Glutamatergic neuron (in vitro differentiated cells): ENCODE results near the gene RPL10. TPM values are rescaled to one million over a fixed set of nuclear protein-coding genes. Genes with fewer than 3 reads are reported as not detected.

Experiments used
- DNase-seq: peaks from one replicate; pipeline ENCODE4 v3.0.0; 2022
- H3K27ac Mint-ChIP-seq: one replicate; pipeline ENCODE4 v1.8.0; 2020; ENCODE audit warnings: mild to moderate bottlenecking, mixed read lengths, inconsistent platforms; ENCODE audit not compliant: unreplicated experiment
- H3K27me3 Mint-ChIP-seq: one replicate; pipeline ENCODE4 v1.8.0; 2020; ENCODE audit warnings: mild to moderate bottlenecking, moderate library complexity, mixed read lengths, inconsistent platforms; ENCODE audit not compliant: unreplicated experiment
- H3K36me3 Mint-ChIP-seq: one replicate; pipeline ENCODE4 v1.8.0; 2020; ENCODE audit warnings: mild to moderate bottlenecking, mixed read lengths, inconsistent platforms; ENCODE audit not compliant: unreplicated experiment
- H3K4me1 Mint-ChIP-seq: one replicate; pipeline ENCODE4 v1.8.0; 2020; ENCODE audit warnings: mild to moderate bottlenecking, low read depth, mixed read lengths, inconsistent platforms; ENCODE audit not compliant: unreplicated experiment
- H3K4me3 Mint-ChIP-seq: one replicate; pipeline ENCODE4 v1.8.0; 2020; ENCODE audit warnings: mild to moderate bottlenecking, mixed read lengths, inconsistent platforms; ENCODE audit not compliant: unreplicated experiment
- H3K9me3 Mint-ChIP-seq: one replicate; pipeline ENCODE4 v1.8.0; 2020; ENCODE audit warnings: mild to moderate bottlenecking, moderate library complexity, mixed read lengths, inconsistent platforms; ENCODE audit not compliant: unreplicated experiment
- total RNA-seq: library from RNA; stranded (reverse); fragmentation: NEBNext Ultra II Directional; extraction: Animal tissue kit (Norgen Biotek cat#: 25700); gene quantifications from one replicate; pipeline ENCODE4 v1.2.1, GENCODE V29; 2021; ENCODE audit not compliant: unreplicated experiment
- TF ChIP-seq, protein P1 (sequence below): fragments of 200-600 bp; sonication (generic); IDR thresholded peaks from one replicate; pipeline ENCODE4 v1.5.0; 2021; ENCODE audit not compliant: partially characterized antibody, unreplicated experiment

Gene RPL10
- total RNA-seq, 1 donor from 2014 or later: 1,779 TPM

DNA sequence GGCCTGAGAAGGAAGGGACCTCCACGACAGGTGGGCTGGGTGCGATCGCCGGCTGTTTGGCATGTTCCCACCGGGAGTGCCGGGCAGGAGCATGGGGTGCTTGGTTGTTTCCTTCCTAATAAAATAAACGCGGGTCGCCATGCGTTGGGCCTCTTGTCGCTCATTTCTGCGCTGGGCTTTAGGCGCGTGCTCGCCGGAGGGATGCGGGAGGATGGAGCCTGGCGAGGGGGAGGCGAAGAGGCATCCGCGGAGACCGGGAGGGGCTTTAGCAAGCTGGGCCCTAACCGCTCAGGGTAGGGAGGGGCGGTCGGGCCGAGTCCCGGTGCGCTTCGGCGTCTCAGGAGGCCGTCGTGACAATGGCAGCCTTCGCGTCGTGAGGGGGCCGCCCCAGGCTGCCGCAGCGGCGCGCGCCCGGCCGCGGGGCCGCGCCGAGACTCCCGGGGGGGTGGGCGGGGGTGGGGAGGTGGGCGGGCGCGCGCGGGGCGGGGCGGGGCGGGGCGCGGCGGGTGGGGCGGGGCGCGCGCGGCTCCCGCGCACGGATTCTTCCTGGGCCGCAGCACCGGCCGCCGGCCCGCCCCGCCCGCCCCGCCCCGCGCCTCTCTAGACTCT, 38.3 kb downstream of the RPL10 start:
- peaks cover 4% of the 10 kb centered on the region for H3K9me3 Mint-ChIP-seq
- peaks cover 6% of the 10 kb centered on the region for H3K4me1 Mint-ChIP-seq
- peak overlapping the region; percentile 94 for H3K27ac Mint-ChIP-seq
- peak overlapping the region; percentile 85 for H3K4me3 Mint-ChIP-seq
- TF ChIP-seq, protein P1, sequence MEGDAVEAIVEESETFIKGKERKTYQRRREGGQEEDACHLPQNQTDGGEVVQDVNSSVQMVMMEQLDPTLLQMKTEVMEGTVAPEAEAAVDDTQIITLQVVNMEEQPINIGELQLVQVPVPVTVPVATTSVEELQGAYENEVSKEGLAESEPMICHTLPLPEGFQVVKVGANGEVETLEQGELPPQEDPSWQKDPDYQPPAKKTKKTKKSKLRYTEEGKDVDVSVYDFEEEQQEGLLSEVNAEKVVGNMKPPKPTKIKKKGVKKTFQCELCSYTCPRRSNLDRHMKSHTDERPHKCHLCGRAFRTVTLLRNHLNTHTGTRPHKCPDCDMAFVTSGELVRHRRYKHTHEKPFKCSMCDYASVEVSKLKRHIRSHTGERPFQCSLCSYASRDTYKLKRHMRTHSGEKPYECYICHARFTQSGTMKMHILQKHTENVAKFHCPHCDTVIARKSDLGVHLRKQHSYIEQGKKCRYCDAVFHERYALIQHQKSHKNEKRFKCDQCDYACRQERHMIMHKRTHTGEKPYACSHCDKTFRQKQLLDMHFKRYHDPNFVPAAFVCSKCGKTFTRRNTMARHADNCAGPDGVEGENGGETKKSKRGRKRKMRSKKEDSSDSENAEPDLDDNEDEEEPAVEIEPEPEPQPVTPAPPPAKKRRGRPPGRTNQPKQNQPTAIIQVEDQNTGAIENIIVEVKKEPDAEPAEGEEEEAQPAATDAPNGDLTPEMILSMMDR: no peak
- no peaks in the 10 kb centered on the region for H3K36me3 Mint-ChIP-seq
- peaks cover 9% of the 10 kb centered on the region for H3K27me3 Mint-ChIP-seq
- peak; percentile 67 for DNase-seq

DNA sequence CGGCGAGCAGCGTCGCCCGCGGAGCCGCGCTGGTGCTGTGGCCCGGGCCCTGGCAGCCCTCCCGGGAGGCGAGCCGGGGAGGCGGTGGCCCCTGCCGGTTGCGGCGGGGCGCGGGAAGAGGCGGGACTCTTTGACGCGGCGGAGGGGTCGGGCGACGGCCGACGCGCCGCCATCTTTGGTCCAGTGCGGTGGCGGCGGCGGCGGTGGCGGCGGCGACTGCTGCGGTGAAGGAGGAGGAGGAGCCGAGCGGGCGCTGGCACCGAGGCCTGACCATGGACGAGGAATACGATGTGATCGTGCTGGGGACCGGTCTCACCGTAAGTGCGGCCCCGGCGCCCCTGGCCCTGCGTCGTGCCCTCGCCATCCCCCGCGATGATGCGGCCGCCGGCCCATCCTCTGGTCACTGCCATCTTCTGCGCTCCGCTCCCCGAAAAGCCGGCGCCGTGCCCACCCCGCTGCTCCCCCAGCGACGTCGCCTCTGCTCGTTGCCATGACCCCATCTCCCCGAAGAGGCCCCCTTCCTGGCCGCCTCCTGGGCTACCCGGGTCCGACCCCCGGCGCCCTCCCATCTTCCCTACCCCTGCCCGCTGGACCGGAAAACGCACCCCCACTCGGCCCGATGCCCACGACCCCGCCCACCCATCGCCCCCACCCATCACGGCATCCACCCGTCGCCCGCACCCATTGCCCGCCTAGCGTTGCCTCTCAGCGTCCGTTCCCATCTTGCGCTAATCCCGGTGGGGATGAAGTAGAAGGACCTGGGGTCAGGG, 39.0 kb downstream of the RPL10 start, which contains the start of gene GDI1:
TSS of gene GDI1 (plus strand) at position 172 of the 770 bp plus-strand sequence. CDS start at position 273, 101 bp downstream.
- Mint-ChIP-seq H3K27ac (peak within 1 kb of the TSS; percentile 94), H3K4me1 (peaks cover 6% of the 10 kb centered on the region), H3K27me3 (peaks cover 9% of the 10 kb centered on the region), H3K36me3 (no peaks in the 10 kb centered on the region), H3K9me3 (peaks cover 4% of the 10 kb centered on the region), H3K4me3 (peak within 1 kb of the TSS; percentile 92)
- TF ChIP-seq, protein P1: no peak
- DNase-seq: peak; percentile 68

GRCh38 chrX:154437971-154438893, 40.1 kb downstream of the RPL10 start:
- peak overlapping the region; percentile 90 for H3K27ac Mint-ChIP-seq
- no peaks in the 10 kb centered on the region for H3K36me3 Mint-ChIP-seq
- DNase-seq: no peak
- H3K4me3 Mint-ChIP-seq: peak overlapping the region; percentile 92
- TF ChIP-seq, protein P1: no peak
- peaks cover 4% of the 10 kb centered on the region for H3K9me3 Mint-ChIP-seq
- peaks cover 9% of the 10 kb centered on the region for H3K27me3 Mint-ChIP-seq
- peaks cover 6% of the 10 kb centered on the region for H3K4me1 Mint-ChIP-seq

GRCh38 chrX:154439841-154440240, 41.7 kb downstream of the RPL10 start:
- peaks cover 4% of the 10 kb centered on the region for H3K9me3 Mint-ChIP-seq
- no peak overlapping the region for H3K27ac Mint-ChIP-seq
- H3K27me3 Mint-ChIP-seq: peaks cover 9% of the 10 kb centered on the region
- no peak overlapping the region for H3K4me3 Mint-ChIP-seq
- no peaks in the 10 kb centered on the region for H3K36me3 Mint-ChIP-seq
- TF ChIP-seq, protein P1: no peak
- peaks cover 6% of the 10 kb centered on the region for H3K4me1 Mint-ChIP-seq
- no peak for DNase-seq
